ENCODE data around the gene SETBP1.

The SETBP1 gene

GRCh38 chr18:45090526-45091140, 409.9 kb downstream of the SETBP1 start (continued):
- TF ChIP-seq POU6F1 (CRISPR knock-in tag; IDR thresholded peaks at IDR 0.05; ENCODE audit: borderline replicate concordance, low read depth) (no peak), ZFP30 (CRISPR knock-in tag; IDR thresholded peaks at IDR 0.05) (no peak)

- no peak for ATAC-seq
- TF ChIP-seq TSHZ2 (CRISPR knock-in tag; IDR thresholded peaks at IDR 0.05) (no peak), OSR1 (CRISPR knock-in tag; IDR thresholded peaks at IDR 0.05) (no peak), ZNF565 (CRISPR knock-in tag; conservative IDR thresholded peaks at IDR 0.05; ENCODE audit: low read depth) (no peak), PATZ1 (CRISPR knock-in tag; IDR thresholded peaks at IDR 0.05; ENCODE audit: borderline replicate concordance) (no peak), TOX (CRISPR knock-in tag; IDR thresholded peaks at IDR 0.05; ENCODE audit: borderline replicate concordance) (no peak), BACH2 (CRISPR knock-in tag; IDR thresholded peaks at IDR 0.05; ENCODE audit: borderline replicate concordance) (no peak), POU6F1 (CRISPR knock-in tag; IDR thresholded peaks at IDR 0.05; ENCODE audit: borderline replicate concordance, low read depth) (no peak), GLIS3 (CRISPR knock-in tag; IDR thresholded peaks at IDR 0.05) (no peak), ZNF70 (CRISPR knock-in tag; IDR thresholded peaks at IDR 0.05) (no peak), ZNF8 (CRISPR knock-in tag; IDR thresholded peaks at IDR 0.05) (no peak)
Observed at GRCh38 chr18:45100321-45101105, 419.8 kb downstream of the SETBP1 start.

GRCh38 chr18:45102126-45102525, 421.4 kb downstream of the SETBP1 start:
- ATAC-seq, result no peak
- TF ChIP-seq ZFP30 (CRISPR knock-in tag; IDR thresholded peaks at IDR 0.05) (no peak), ISL1 (CRISPR knock-in tag; IDR thresholded peaks at IDR 0.05) (no peak), ESRRG (CRISPR knock-in tag; IDR thresholded peaks at IDR 0.05) (no peak), CSRNP3 (CRISPR knock-in tag; IDR thresholded peaks at IDR 0.05) (no peak), CREB5 (CRISPR knock-in tag; IDR thresholded peaks at IDR 0.05; ENCODE audit: low read depth) (no peak), BACH2 (CRISPR knock-in tag; IDR thresholded peaks at IDR 0.05; ENCODE audit: borderline replicate concordance) (no peak), ZFP3 (CRISPR knock-in tag; IDR thresholded peaks at IDR 0.05) (no peak), SNAI2 (CRISPR knock-in tag; IDR thresholded peaks at IDR 0.05) (no peak), ZNF8 (CRISPR knock-in tag; IDR thresholded peaks at IDR 0.05) (no peak), TCF4 (CRISPR knock-in tag; IDR thresholded peaks at IDR 0.05; ENCODE audit: borderline replicate concordance) (no peak), PPARA (CRISPR knock-in tag; IDR thresholded peaks at IDR 0.05; ENCODE audit: borderline replicate concordance) (no peak), CSDC2 (CRISPR knock-in tag; IDR thresholded peaks at IDR 0.05) (no peak)

Data from SK-N-SH treated with all-trans-retinoic acid at 6 μM for 48 hours (cell line).